Fibroblast of villous mesenchyme (primary cell): Measurements from ENCODE around the gene NSUN6. TPM values are rescaled to one million over a fixed set of nuclear protein-coding genes. Genes with fewer than 3 reads are reported as not detected.

Experiments
- DNase-seq: peaks from one replicate; pipeline ENCODE4 v3.0.0-alpha.2; 2010; ENCODE audit warnings: low read depth
- H3K4me3 ChIP-seq: 2 replicates; pipeline ENCODE4 v1.5.1; 2011; ENCODE audit warnings: low read depth, mild to moderate bottlenecking, low read length
- CTCF ChIP-seq: IDR thresholded peaks from 2 replicates; pipeline ENCODE4 v1.5.1; 2012; ENCODE audit warnings: low read depth, mild to moderate bottlenecking, low read length; ENCODE audit not compliant: insufficient read depth
- total RNA-seq: library from RNA; depleted of rRNA; stranded (reverse); fragments of >200 nt; gene quantifications from 2 replicates; pipeline ENCODE4 v1.2.3, GENCODE V29; 2012

The NSUN6 gene
- total RNA-seq, 1 donor, result 8.6 TPM

- DNase-seq, result no peak
- no peak for TF ChIP-seq CTCF
Measured at GRCh38 chr10:18501629-18502028, 149.8 kb downstream of the NSUN6 start.

GRCh38 chr10:18501198-18501597 is 150.2 kb downstream of the NSUN6 start:
- no peak for DNase-seq
- no peak for TF ChIP-seq CTCF
- H3K4me3 ChIP-seq, result no peak overlapping the region

More at GRCh38 chr10:18501629-18502028, 149.8 kb downstream of the NSUN6 start:
- no peak overlapping the region for H3K4me3 ChIP-seq

- no peak for DNase-seq
- TF ChIP-seq CTCF, result no peak
- H3K4me3 ChIP-seq, result no peak overlapping the region
Measured at GRCh38 chr10:18500576-18500975, 150.8 kb downstream of the NSUN6 start.

- no peak overlapping the region for H3K4me3 ChIP-seq
- DNase-seq, result no peak
- no peak for TF ChIP-seq CTCF
Measured at GRCh38 chr10:18498998-18499397, 152.4 kb downstream of the NSUN6 start.

- H3K4me3 ChIP-seq, result no peak overlapping the region
- DNase-seq, result no peak
- TF ChIP-seq CTCF, result no peak
Measured at GRCh38 chr10:18497806-18498369, 153.5 kb downstream of the NSUN6 start.

Other genes with a start within 250 kb of the NSUN6 start
- 18.0 and 22.9 TPM in 2 replicates for gene ARL5B, start 7.8 kb upstream of the NSUN6 start, total RNA-seq